Activated naive CD8-positive, alpha-beta T cell treated with anti-CD3 and anti-CD28 coated beads, Interleukin-2, amount 50 U/mL, for 16 hours (primary cell): Measurements from ENCODE around the gene PDE9A.

ENCODE experiments used
- DNase-seq: peaks from one replicate; pipeline ENCODE4 v3.0.0-alpha.2; 2020; ENCODE audit warnings: low read depth, low spot score

The PDE9A gene

DNA sequence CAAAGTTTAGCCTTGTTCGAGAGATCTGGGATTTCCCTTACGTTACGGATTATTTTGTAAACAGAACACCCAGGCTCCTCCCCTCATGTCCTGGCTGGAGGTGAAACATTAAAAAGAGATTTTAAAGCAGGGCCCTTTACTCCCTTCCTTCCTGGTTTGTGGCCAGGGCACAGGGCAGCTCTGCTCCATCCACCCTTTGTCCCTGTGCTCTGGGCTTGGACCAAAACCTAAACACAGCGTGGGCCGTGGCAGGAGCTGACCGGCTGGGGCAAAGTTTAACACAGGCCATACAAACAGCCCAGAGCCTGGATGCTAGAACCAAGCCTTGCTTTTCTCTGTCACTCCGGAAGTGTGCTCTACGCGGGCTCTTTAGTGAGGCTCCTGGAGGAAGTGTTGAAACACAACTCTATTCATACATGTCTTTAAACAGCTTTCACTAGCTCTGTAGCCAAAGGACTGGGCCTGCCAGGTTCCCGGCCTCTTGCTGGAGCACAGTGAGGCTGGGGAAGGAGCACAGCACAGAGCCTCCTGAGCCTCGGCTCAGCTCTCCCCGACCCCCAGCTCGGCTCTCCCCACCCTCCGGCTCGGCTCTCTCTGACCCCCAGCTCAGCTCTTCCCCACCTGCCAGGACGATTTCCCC is 84.7 kb downstream of the PDE9A start:
- no peak for DNase-seq

DNA sequence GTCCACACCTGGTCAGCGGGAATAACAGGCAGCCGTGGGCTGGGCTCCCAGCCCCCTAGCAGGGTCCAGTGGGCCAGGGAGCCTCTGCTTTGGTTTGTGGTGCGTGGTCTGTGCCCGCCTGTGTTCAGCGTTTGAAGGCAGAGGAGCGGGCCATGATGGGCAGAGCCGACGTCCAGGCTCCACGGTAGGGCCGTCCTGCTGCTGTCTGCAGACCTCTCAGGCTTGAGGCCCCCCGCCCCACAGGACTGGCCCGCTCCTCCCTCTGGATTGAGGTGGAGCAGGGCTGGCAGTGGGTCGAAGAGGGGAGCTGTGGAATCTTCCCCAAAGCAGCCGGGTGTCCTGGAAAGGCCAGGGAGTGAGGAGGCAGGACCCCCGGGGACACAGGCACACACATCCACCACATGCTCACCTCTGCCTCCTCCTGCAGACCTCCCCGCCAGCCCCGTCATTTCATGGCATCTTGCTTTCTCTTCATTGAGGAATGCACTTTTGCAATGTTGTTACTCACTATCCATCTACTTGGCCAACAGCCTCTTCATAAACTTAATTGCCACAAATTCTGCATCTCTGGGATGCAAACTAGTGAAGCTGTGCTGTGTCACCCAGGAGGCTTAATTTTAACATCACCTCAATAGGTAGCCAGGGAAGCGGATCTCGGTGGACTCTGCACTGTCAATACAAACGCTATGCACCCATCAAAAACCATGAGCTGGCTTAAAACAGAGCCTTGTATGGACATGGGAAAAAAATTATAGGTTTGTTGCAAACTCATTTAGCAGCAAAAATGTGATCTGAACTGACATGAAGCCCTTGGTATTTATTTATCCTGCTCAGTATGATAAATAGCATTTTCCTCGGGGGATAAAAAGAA is 85.9 kb downstream of the PDE9A start:
- DNase-seq: no peak

DNA sequence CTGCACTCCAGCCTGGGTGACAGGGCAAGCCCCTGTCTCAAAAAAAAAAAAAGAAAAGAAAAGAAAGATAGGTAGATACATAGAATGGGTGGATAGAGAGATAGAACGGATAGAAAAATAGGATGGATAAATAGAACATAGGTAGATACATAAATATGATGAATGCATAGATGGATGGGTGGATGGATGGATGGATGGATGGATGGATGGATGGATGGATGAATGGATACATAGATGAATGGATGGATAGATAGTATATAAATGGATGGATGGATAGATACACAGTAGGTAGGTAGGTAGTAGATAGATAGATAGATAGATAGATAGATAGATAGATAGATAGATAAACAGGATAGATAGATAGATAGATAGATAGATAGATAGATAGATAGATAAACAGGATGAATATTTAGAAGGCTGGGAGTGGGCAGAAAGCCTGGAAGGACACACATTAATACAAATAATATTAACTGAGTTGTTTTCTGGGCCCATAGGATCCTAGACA is 87.0 kb downstream of the PDE9A start:
- no peak for DNase-seq

DNA sequence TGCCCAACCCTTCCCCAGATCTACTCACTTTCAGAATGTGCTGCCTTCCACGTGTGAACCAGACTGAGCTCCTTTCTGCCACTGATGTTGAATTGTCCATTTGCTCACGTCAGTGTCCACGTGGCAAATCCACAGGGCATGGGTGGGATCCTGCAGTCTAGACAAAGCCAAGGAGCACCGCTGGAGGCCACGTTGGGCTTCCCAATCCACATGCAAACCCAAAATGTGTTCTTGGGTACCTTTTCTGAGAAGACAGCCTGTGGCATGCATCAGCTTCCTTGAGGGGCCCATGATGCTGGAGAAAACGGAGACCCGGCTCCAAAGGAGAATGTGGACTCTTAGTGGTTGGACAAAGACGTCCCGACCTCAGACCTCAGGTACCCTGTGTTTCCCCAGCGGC is 87.6 kb downstream of the PDE9A start:
- no peak for DNase-seq

DNA sequence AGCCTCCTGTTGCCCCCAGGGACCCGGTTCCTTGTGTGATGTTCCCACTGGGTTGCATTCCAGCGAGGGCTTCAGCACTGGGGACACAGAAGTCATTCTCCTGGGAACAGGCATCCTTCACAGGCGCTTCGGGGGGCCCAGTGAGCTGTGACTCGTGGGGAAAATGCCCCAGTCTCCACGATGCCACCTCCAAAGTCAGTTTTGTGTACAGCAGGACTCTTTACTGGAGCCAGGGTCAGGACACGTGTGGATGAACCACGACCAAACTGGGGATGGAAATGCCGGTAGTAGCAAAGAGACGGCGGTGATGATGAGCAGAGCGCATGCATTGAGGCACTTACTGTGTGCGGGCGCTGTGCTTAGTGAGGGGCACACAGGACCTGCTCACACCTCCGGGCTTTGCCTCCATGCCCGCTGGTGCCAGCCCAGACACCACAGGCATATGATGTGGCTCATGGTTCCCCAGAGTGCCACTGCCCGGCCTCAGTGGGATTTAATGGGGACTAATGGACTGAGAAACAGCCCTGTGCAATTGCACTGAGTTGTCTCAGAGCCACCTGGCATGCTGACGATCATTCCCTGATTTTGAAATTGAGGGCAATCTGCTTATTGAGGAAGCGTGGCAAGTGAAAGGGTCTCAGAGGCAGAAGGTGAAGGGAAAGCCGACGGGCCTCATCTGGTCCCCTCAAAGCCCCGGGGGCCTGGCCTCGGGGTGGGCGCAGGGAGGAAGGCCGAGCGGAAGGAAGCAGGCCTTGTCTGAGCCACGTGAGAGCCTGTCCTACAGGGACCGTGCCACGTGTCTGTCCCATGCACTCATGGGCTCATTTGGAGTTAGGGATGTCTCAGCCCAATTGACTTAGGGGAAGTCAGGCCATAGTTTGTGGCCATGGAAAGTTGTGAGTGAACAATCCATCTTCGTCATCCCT is 91.4 kb downstream of the PDE9A start:
- DNase-seq: no peak

DNA sequence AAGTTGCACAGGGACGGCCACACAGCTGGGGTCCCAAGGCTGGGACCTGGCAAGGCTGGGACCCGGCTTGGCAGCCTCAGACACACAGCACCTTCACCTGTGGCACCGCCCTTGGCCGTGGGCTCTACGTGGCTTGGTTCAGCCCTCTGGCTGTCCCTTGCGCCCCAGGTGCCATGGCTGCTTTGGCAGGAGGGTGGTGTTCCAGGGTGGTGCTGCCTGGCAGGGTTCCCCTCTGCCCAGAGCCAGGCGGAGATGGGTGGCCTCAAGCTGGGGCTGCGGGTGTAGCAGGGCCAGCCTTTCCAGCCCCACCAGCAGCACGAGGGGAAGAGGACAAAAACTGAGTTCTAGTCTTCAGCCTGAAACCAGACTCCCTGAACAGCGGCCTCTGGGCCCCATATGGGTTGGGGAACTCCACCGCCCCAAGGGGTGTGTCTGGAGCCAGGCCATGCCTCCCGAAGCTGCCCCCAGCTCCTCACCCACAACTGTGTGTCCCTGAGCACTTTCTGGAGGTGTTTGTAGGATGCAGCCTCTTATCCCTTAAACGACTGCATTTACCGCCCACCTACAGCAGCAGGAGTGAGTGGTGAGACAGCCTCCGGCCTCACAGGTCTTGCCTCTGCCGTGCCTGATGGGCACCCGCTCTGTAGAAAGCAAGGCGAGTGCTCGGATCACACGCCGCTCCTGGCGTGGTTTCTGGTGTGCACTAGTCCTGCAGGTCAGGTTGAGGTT is 92.3 kb downstream of the PDE9A start:
- DNase-seq: no peak

DNA sequence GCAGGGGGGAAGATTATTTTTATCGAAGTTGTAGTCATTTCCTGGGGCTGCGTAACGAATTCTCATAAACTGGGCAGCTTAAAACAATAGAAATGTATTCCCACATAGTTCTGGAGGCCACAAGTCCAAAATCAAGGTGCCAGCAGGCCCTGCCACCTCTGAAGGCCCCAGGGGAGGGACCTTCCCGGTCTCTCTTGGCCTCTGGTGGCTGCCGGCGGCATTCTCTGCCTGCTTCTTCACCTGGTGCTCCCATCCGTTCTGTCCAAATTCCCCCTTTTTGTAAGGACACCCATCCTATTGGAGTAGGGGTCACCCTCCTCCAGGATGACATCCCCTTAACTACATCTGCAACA is 92.8 kb downstream of the PDE9A start:
- DNase-seq: no peak

DNA sequence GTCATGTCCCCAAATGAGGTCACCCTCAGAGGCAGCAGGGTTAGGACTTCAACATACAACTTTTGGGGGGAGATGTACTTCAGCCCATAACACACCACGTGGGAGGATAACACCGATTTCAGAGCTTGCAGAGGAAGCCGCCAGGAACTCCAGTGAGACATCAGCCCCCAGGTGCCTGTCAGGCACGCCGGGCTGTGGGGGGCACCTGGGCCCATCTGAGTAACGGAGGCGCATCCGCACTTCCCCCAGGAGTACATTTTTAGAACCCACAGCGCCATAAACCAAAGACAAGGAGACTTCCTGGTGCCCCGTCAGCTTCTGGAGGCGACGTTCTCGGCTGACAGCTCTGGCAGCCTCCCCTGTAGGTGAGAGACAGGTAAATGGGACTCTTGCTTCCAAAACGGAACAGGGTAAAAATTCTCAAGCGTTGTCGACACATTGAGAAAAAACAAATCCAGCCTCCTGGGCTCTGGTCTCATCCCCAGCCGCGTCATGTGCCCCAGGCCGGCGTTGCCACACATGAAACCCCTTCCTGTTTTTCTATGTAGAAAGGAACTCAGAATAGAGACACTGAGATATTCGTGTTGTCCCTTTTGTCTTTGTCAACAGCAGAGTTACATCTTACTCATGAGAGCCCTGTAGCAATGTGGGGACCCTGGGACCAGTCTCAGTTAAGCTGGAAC is 93.3 kb downstream of the PDE9A start:
- no peak for DNase-seq

DNA sequence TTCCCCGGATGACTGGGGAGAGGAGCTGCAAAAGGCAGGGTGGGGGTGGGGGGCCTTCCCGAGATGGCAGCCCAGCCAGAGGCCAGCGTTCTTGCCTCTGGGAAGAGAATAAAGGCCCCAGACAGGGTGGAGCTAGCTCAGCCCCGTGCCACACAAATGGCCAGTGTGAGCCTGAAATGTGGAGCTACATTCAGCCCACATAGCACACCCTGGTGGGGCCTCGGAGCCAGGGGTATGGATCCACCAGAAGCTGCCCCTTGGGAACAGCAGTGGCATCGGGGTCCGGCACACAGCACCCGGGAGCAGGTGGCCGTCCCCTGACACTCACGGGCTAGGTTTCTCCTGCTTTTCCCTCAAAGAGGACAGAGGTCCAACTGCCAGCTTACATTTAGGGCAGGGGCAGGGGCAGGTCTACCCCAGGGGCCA is 93.9 kb downstream of the PDE9A start:
- DNase-seq: no peak

DNA sequence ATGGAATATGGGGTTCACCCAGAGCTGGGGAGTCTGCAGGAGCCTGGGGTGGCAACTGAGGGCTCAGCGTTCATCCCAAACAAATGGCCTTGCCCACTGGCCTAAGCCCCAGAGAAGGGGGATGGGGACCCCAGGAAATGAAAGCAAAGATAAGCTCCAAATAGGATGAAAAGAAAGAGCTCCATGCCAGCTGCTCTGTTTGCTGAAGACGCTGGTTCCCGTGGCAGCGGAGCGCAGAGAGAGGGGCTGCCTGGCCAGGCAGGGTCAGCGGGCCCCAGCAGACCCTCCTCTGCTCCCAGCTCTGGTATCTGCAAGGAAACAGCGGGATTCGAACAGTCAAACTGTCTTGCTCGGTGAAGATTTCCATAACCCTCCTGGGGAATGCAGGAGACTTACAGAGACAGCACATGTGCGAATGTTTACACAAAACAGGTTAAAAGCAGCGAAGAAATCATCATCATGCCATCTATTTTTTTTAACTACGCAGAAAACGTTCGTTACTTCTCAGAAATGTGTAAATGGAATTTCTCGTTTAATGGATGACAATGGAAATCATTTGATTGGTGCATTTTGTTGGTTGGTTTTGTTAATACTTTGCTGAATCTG is 94.4 kb downstream of the PDE9A start:
- DNase-seq: no peak

DNA sequence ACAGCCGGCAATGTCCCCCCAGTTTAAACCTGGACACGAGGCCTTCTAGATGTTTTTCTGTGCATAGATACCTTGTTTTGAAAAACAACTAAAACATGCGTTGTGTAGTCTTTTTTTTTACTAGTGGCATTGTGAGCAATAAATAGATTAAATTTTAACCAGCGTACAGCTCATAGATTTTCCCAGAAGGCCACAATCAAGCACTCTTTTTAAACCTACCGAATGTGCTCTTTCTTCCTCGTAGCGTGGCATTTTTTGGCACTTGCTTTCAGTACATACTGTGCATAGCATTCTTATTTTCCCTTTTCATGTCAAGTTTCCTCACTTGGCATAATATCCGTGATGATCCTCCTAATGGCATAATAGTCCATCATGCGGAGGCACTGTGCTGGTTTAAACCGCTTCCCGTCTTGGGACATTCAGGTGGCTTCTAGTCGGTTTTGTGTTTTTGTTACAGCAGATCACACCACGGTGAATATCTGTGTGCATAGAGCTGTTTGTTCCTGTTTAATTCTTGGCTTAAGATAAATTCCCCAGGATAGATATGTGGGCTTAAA is 95.3 kb downstream of the PDE9A start:
- no peak for DNase-seq

DNA sequence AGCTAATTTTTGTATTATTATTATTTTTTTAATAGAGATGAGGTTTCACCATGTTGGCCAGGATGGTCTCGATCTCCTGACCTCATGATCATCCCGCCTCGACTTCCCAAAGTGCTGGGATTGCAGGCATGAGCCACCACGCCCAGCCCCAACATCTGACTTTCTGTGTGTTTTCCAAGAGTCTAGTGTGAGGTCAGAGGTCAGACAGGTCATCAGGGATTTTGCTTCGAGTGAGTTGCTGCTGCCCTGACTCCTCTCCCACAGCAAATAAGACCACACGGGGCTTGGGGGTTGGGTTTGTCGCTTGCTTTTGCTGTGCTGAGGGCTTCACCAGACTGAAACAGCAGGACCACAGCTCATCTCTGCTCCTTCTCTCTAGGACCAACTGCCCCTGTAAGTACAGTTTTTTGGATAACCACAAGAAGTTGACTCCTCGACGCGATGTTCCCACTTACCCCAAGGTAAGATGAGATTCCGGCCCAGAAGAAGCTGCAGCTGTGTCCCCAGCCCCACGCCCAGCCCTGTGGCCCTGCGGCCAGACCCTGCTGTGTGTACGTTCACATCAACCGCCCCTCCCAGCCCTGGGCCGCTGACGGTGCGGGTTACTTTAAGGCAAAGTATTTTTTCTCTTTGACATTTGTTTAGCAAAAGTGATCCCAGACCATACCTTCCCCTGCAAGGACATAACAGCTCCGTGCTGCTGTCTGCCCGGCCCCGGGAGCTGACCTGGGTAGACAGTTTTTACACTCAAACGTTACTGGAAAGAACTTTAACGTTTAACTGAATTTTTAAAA is 97.5 kb downstream of the PDE9A start:
- DNase-seq: no peak

DNA sequence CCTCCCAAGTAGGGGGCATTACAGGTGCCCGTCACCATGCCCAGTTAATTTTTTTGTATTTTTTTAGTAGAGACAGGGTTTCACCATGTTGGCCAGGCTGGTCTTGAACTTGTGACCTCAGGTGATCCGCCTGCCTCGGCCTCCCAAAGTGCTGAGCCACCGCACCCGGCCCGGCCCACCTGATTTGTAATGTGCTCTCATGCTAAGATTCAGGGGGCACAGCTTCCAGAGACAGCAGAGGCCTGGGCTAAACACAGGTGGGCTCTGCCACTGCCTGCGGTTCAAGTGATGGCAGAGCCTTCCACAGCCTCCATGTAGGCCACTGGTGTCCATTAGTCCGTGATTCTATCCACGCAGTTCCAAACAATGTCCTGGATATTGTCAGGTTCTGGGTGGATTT is 98.4 kb downstream of the PDE9A start:
- DNase-seq: no peak

DNA sequence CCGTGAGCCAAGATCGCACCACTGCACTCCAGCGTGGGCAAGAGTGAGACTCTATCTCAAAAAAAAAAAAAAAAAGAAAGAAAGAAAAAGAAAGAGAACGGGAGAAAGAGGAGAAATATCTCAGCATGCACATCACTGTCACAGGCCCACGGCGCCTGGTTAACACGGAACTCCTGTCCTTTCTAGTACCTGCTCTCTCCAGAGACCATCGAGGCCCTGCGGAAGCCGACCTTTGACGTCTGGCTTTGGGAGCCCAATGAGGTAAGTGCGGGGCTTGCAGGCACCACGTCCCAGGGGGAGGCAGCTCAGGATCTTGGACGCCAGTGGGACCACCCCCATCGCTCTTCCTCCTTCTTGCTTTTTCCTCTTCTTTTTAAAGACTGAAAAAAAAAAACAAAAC is 100.4 kb downstream of the PDE9A start:
- DNase-seq: no peak

DNA sequence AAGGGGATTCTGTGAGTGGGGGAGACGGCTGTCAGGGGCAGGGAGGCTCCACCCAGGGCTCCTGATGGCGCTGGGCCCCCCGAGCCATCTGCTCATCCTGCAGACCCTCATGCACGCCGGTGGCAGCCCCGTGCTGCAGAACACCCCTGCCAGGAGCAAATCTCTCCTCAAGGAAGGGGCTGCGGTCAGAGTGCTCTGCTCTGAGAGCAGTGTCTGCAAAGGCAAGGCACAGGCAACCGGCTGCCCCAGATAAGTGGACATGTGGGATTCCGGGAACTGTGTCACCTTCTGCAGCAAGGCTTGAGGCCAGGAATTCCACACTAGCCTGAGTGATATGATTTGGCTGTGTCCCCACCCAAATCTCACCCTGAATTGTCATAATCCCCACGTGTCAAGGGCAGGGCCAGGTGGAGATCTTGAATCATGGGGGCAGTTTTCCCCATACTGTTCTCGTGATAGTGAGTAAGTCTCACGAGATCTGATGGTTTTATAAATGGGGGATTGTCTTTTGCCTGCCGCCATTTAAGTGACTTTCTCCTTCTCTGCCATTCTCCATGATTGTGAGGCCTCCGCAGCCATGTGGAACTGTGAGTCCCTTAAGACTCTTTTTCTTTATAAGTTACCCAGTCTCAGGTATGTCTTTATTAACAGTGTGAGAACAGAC is 101.0 kb downstream of the PDE9A start:
- DNase-seq: no peak

DNA sequence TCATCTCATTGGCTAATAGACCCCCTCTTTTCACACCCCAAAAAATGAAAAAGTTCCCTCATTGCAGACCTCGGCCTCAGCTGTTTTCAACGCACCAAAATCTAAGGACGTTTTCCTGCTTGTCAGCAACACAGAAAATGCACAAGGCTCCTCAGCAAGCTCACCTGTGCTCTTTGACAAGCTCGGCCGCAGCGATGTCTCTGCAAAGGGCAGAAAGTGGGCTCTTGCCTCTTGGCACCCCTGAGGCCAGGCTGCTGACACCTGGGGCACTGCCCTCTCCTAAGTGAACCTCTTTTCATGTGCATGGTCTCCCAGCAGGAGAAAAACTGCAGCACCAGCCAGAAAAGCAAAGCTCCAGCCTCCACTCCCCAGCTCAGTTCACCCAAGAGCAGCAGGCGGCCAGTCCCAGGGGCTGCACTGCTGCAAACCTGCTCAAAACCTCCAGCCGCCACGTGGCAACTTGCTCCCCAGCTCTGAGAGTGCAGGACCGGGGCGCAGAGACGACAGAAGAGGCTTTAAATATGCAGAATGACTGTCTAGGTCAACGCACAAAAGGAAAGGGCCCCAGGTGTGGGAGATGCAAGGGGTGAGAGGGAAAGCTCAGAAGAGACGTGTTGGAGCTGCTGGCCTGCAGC is 101.7 kb downstream of the PDE9A start:
- no peak for DNase-seq

DNA sequence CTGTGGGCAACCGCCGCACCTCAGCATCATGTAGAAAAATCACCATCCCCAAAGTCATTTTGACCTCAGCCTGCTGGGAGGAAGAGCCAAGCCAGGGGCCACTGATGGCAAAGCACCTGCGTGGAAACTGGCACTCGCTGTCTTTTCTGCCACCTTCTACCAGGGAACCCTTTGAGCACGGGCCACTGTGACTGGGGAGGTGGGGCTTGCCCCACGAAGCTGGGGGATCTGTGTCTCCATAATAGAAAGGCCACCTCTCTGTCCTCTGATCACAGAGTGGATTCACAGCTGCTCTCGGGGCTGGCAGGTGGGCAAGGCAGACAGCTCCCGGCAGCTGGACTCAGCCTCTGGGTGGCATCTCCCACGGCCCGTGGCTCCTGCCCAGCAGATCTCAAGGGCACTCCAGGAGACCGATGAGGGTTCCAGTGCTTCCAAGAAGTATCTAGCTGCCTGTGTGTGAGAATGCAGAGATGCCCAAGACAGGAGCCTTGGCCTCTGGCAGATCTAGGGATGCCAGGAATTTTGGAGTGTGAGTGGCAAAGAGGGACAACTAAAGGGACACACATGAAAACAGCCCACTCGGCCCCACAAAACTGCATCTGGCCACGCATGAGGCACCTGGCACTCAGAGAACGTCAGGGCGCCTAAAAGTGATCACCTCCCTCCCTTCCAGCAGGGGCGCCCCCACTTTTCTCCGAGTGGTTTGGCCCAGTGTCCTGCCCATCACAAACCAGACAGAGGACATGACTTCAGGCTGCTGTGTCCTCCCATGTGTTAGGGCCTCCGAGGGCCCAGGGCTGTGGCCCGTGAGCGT is 102.6 kb downstream of the PDE9A start:
- DNase-seq: no peak
